GM18861 (cell line): ENCODE data around the gene CCDC8.
"Not testable (repeated sequence)": the region's sequence is repeated elsewhere in the genome, so short reads cannot be mapped to it uniquely, and the experiment has no call there.

ENCODE experiments used
- ATAC-seq: cut with Tn5 transposase; IDR thresholded peaks from one replicate; pipeline ENCODE4 v1.9.1; 2021; ENCODE audit not compliant: unreplicated experiment

CCDC8 gene

GRCh38 chr19:46383171-46383815 lies 30.1 kb downstream of the CCDC8 start:
- no peak for ATAC-seq

- no peak for ATAC-seq
These were observed 31.5 kb downstream of the CCDC8 start for GRCh38 chr19:46381756-46382345.

- no peak for ATAC-seq
These were observed 32.0 kb downstream of the CCDC8 start for GRCh38 chr19:46381346-46381745.

GRCh38 chr19:46380690-46381089 lies 32.7 kb downstream of the CCDC8 start:
- ATAC-seq: no peak

GRCh38 chr19:46378268-46378667 lies 35.1 kb downstream of the CCDC8 start:
- ATAC-seq: no peak

- no peak for ATAC-seq
These were observed 36.9 kb downstream of the CCDC8 start for GRCh38 chr19:46376241-46377153.

GRCh38 chr19:46375476-46376067 lies 37.8 kb downstream of the CCDC8 start:
- ATAC-seq: not testable (repeated sequence)

GRCh38 chr19:46374536-46375475 lies 38.6 kb downstream of the CCDC8 start:
- ATAC-seq: no peak

- no peak for ATAC-seq
These were observed 39.6 kb downstream of the CCDC8 start for GRCh38 chr19:46373491-46374359.

- ATAC-seq: no peak
These were observed 40.4 kb downstream of the CCDC8 start for GRCh38 chr19:46372901-46373490.

- ATAC-seq: no peak
These were observed 41.9 kb downstream of the CCDC8 start for GRCh38 chr19:46371371-46371901.

GRCh38 chr19:46369817-46370216 lies 43.5 kb downstream of the CCDC8 start:
- ATAC-seq: no peak

- ATAC-seq: no peak
These were observed 45.2 kb downstream of the CCDC8 start for GRCh38 chr19:46368116-46368515.

GRCh38 chr19:46367426-46367825 lies 45.9 kb downstream of the CCDC8 start:
- ATAC-seq: no peak

GRCh38 chr19:46366620-46367292 lies 46.6 kb downstream of the CCDC8 start:
- no peak for ATAC-seq

GRCh38 chr19:46365561-46365960 lies 47.8 kb downstream of the CCDC8 start:
- ATAC-seq: no peak

GRCh38 chr19:46364359-46364758 lies 49.0 kb downstream of the CCDC8 start:
- ATAC-seq: no peak

- no peak for ATAC-seq
These were observed 51.4 kb downstream of the CCDC8 start for GRCh38 chr19:46361915-46362314.
